Measurements from ENCODE around the gene NTNG2.

NTNG2 gene

GRCh38 chr9:132200706-132201105 is 38.8 kb downstream of the NTNG2 start:
- H3K4me3 ChIP-seq (ENCODE audit: insufficient read depth, low read length, poor library complexity, severe bottlenecking), result no peak overlapping the region
- H3K9ac ChIP-seq (ENCODE audit: low read length), result no peak overlapping the region
- no peak overlapping the region for H3K27ac ChIP-seq (ENCODE audit: low read depth, low read length)
- H3K79me2 ChIP-seq (ENCODE audit: insufficient read depth, low read length), result no peaks in the 10 kb centered on the region
- no peak for TF ChIP-seq CTCF (IDR thresholded peaks at IDR 0.05; ENCODE audit: insufficient read depth, low read length, poor library complexity, severe bottlenecking)
- TF ChIP-seq EZH2phosphoT487 (conservative IDR thresholded peaks at IDR 0.05; ENCODE audit: low read length), result no peak
- no peaks in the 10 kb centered on the region for H3K36me3 ChIP-seq (ENCODE audit: low read length)
- H3K9me3 ChIP-seq (ENCODE audit: insufficient read depth, low read length), result no peaks in the 10 kb centered on the region
- no peak overlapping the region for H3K4me2 ChIP-seq (ENCODE audit: low read depth, low read length, poor library complexity, severe bottlenecking)
- no peak overlapping the region for H2AFZ ChIP-seq (ENCODE audit: low read depth, low read length, severe bottlenecking)
- no peaks in the 10 kb centered on the region for H3K9me2 ChIP-seq (replicated peaks; ENCODE audit: insufficient read depth, low read length)
- no peaks in the 10 kb centered on the region for H3F3A ChIP-seq (ENCODE audit: insufficient read depth)
- no peaks in the 10 kb centered on the region for H4K20me1 ChIP-seq (ENCODE audit: low read depth, low read length)
- no peaks in the 10 kb centered on the region for H3K27me3 ChIP-seq (ENCODE audit: low read length)

GRCh38 chr9:132201139-132201538 is 39.3 kb downstream of the NTNG2 start:
- Histone ChIP-seq H3K36me3 (ENCODE audit: low read length) (no peaks in the 10 kb centered on the region), H3K4me2 (ENCODE audit: low read depth, low read length, poor library complexity, severe bottlenecking) (no peak overlapping the region), H3K9me3 (ENCODE audit: insufficient read depth, low read length) (no peaks in the 10 kb centered on the region), H2AFZ (ENCODE audit: low read depth, low read length, severe bottlenecking) (no peak overlapping the region), H3K9me2 (replicated peaks; ENCODE audit: insufficient read depth, low read length) (no peaks in the 10 kb centered on the region), H3K4me3 (ENCODE audit: insufficient read depth, low read length, poor library complexity, severe bottlenecking) (no peak overlapping the region), H4K20me1 (ENCODE audit: low read depth, low read length) (no peaks in the 10 kb centered on the region), H3K27ac (ENCODE audit: low read depth, low read length) (no peak overlapping the region), H3K79me2 (ENCODE audit: insufficient read depth, low read length) (no peaks in the 10 kb centered on the region), H3F3A (ENCODE audit: insufficient read depth) (no peaks in the 10 kb centered on the region), H3K9ac (ENCODE audit: low read length) (no peak overlapping the region), H3K27me3 (ENCODE audit: low read length) (no peaks in the 10 kb centered on the region)
- no peak for TF ChIP-seq EZH2phosphoT487 (conservative IDR thresholded peaks at IDR 0.05; ENCODE audit: low read length)
- no peak for TF ChIP-seq CTCF (IDR thresholded peaks at IDR 0.05; ENCODE audit: insufficient read depth, low read length, poor library complexity, severe bottlenecking)

DNA sequence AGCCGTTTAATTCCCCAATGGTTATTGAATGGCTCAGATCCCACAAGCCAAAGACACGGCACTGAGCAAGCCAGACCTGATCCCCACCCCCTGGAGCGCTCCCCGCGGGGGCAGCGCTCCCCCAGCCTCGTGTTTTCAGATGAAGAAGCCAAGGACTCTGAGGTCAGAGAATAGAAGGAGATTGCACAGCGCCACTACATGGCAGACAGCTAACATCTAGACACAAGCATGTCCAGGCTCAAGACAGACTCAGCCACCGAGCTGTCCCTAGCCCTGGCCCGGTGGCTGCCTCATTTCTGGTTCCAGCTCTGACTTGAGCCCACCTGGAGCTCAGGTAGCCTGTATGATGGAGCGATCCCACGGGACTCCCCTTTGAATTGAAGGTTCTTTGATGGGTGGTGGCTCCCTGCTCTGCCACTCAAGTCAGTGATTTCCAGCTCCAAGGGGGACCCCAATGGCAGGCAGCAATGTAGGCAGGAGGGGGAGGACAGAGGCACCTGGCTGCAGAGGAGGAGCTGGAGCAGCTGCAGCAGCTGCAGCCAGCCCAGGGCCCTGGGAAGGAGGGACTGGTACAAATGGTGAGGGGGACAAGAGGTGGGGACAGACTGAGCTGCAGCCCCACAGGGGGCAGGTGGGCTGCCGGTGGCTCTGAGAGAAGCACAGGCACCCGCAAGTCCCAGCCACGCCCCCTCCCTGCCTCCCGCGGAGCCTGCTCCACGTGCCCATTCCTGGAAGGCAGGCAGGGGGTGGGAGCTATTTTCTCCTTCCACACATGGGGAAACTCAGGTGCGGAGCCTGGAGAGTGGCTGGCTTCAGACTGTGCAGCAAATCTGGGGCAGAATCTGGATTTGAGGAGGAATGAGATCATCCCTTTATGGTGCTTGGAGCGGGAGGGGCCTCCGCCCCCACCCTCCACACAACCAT is 40.2 kb downstream of the NTNG2 start:
- Histone ChIP-seq H3K9ac (ENCODE audit: low read length) (no peak overlapping the region), H4K20me1 (ENCODE audit: low read depth, low read length) (no peaks in the 10 kb centered on the region), H3K79me2 (ENCODE audit: insufficient read depth, low read length) (no peaks in the 10 kb centered on the region), H3K36me3 (ENCODE audit: low read length) (no peaks in the 10 kb centered on the region), H3K9me3 (ENCODE audit: insufficient read depth, low read length) (no peaks in the 10 kb centered on the region), H3K27me3 (ENCODE audit: low read length) (no peaks in the 10 kb centered on the region), H3K4me2 (ENCODE audit: low read depth, low read length, poor library complexity, severe bottlenecking) (no peak overlapping the region), H3F3A (ENCODE audit: insufficient read depth) (no peaks in the 10 kb centered on the region), H3K27ac (ENCODE audit: low read depth, low read length) (no peak overlapping the region), H2AFZ (ENCODE audit: low read depth, low read length, severe bottlenecking) (no peak overlapping the region), H3K9me2 (replicated peaks; ENCODE audit: insufficient read depth, low read length) (no peaks in the 10 kb centered on the region), H3K4me3 (ENCODE audit: insufficient read depth, low read length, poor library complexity, severe bottlenecking) (no peak overlapping the region)
- TF ChIP-seq CTCF (IDR thresholded peaks at IDR 0.05; ENCODE audit: insufficient read depth, low read length, poor library complexity, severe bottlenecking), result no peak
- TF ChIP-seq EZH2phosphoT487 (conservative IDR thresholded peaks at IDR 0.05; ENCODE audit: low read length), result no peak

All from SU-DHL-6 (cell line).